RWPE2 (cell line): ENCODE measurements around the gene KCTD4.
A peak's percentile ranks its signal among the peaks of the same experiment; 100 is the strongest.

ENCODE experiments used
- ATAC-seq: fragments of 200-7000 bp; cut with Tn5 transposase; 3 replicates; pipeline ENCODE4 v1.9.1; 2021; ENCODE audit warnings: low read depth
- DNase-seq: peaks from one replicate; pipeline ENCODE4 v3.0.0-alpha.2; 2020; ENCODE audit warnings: low spot score
- H3K27ac ChIP-seq: fragments of 450-650 bp; 2 replicates; pipeline ENCODE4 v1.5.1; 2017; ENCODE audit warnings: mild to moderate bottlenecking; ENCODE audit not compliant: poor library complexity, severe bottlenecking
- H3K27me3 ChIP-seq: fragments of 250-450 bp; sonication (Bioruptor Pico); 2 replicates; pipeline ENCODE4 v1.5.1; 2021; ENCODE audit warnings: mild to moderate bottlenecking, moderate library complexity; ENCODE audit not compliant: insufficient read depth, poor library complexity, severe bottlenecking
- H3K36me3 ChIP-seq: fragments of 250-450 bp; sonication (Bioruptor Pico); 2 replicates; pipeline ENCODE4 v1.5.1; 2020; ENCODE audit warnings: low read depth, mild to moderate bottlenecking, moderate library complexity
- H3K4me1 ChIP-seq: fragments of 250-450 bp; sonication (Bioruptor Pico); 2 replicates; pipeline ENCODE4 v1.5.1; 2021; ENCODE audit warnings: mild to moderate bottlenecking, moderate library complexity; ENCODE audit not compliant: insufficient read depth, poor library complexity, severe bottlenecking
- H3K4me3 ChIP-seq: fragments of 250-450 bp; sonication (Bioruptor Pico); 2 replicates; pipeline ENCODE4 v1.5.1; 2021; ENCODE audit warnings: mild to moderate bottlenecking, moderate library complexity; ENCODE audit not compliant: severe bottlenecking
- H3K9me3 ChIP-seq: fragments of 250-450 bp; sonication (Bioruptor Pico); 2 replicates; pipeline ENCODE4 v1.5.1; 2021; ENCODE audit warnings: mild to moderate bottlenecking, moderate library complexity; ENCODE audit not compliant: severe bottlenecking
- TF ChIP-seq, protein P1 (sequence below): fragments of 450-650 bp; IDR thresholded peaks from one replicate; pipeline ENCODE4 v1.5.1; 2017; ENCODE audit warnings: mild to moderate bottlenecking, moderate library complexity; ENCODE audit not compliant: poor library complexity, severe bottlenecking

Gene KCTD4

DNA sequence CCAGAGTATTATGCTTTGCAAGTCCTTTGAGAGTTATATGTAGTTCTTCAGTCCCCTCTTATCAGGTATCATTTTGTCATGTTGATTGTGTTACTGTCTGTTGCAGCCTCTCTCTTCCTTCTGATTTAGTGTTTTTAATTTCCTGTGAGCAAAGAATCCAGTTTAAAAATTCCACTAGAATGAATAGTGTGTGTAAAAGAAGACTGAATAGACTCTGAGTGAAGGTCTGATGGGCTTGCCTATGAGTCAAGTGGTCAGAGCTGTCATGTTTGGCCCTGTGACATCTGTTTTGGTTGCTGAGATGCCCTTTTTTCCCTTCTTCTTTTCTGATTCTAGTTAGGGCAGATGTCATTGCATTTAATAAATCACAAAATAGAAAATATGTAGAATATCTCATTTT, 23.3 kb upstream of the KCTD4 start:
- ATAC-seq, result no peak
- Histone ChIP-seq H3K9me3 (no peaks in the 10 kb centered on the region), H3K27me3 (no peaks in the 10 kb centered on the region), H3K36me3 (no peaks in the 10 kb centered on the region), H3K27ac (peak overlapping the region; percentile 5), H3K4me1 (peaks cover 21% of the 10 kb centered on the region), H3K4me3 (no peak overlapping the region)
- DNase-seq, result no peak
- TF ChIP-seq, protein P1, sequence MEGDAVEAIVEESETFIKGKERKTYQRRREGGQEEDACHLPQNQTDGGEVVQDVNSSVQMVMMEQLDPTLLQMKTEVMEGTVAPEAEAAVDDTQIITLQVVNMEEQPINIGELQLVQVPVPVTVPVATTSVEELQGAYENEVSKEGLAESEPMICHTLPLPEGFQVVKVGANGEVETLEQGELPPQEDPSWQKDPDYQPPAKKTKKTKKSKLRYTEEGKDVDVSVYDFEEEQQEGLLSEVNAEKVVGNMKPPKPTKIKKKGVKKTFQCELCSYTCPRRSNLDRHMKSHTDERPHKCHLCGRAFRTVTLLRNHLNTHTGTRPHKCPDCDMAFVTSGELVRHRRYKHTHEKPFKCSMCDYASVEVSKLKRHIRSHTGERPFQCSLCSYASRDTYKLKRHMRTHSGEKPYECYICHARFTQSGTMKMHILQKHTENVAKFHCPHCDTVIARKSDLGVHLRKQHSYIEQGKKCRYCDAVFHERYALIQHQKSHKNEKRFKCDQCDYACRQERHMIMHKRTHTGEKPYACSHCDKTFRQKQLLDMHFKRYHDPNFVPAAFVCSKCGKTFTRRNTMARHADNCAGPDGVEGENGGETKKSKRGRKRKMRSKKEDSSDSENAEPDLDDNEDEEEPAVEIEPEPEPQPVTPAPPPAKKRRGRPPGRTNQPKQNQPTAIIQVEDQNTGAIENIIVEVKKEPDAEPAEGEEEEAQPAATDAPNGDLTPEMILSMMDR, result no peak

GRCh38 chr13:45222919-45223318, 22.1 kb upstream of the KCTD4 start:
- no peak for ATAC-seq
- Histone ChIP-seq H3K36me3 (no peaks in the 10 kb centered on the region), H3K27ac (peak overlapping the region; percentile 96)

DNA sequence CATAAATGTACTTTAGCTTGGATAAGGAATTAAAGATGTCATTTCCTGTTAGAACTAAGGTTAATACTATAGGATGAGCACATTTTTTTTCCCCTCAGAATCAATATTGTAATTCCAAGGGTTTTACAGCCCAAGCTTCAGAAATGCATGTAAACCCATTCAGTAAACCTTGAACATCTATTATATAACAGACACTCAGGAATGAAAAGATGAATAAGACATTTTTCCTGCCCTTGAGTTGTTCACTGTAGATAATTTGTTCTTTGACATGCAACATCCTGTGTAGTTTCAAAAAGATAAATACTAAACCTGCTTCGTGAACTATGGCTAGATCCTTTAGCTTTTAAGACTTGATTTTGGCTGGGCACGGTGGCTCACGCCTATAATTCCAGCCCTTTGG, 21.7 kb upstream of the KCTD4 start:
- no peaks in the 10 kb centered on the region for H3K9me3 ChIP-seq
- DNase-seq (no peak), ATAC-seq (no peak)
- H3K36me3 ChIP-seq, result no peaks in the 10 kb centered on the region
- TF ChIP-seq, protein P1, result no peak
- H3K4me1 ChIP-seq, result peaks cover 35% of the 10 kb centered on the region
- no peak overlapping the region for H3K4me3 ChIP-seq
- H3K27me3 ChIP-seq, result no peaks in the 10 kb centered on the region
- H3K27ac ChIP-seq, result peak overlapping the region; percentile 96

More at GRCh38 chr13:45222919-45223318, 22.1 kb upstream of the KCTD4 start:
- no peaks in the 10 kb centered on the region for H3K27me3 ChIP-seq
- TF ChIP-seq, protein P1, result no peak
- H3K4me1 ChIP-seq, result peaks cover 31% of the 10 kb centered on the region
- H3K4me3 ChIP-seq, result no peak overlapping the region
- H3K9me3 ChIP-seq, result no peaks in the 10 kb centered on the region
- DNase-seq, result no peak

GRCh38 chr13:45220403-45220802, 19.6 kb upstream of the KCTD4 start:
- DNase-seq, result no peak
- TF ChIP-seq, protein P1, result no peak
- H3K27ac ChIP-seq, result peak overlapping the region; percentile 96
- no peaks in the 10 kb centered on the region for H3K9me3 ChIP-seq
- H3K4me3 ChIP-seq, result no peak overlapping the region
- no peak for ATAC-seq
- H3K36me3 ChIP-seq, result no peaks in the 10 kb centered on the region
- H3K4me1 ChIP-seq, result peaks cover 38% of the 10 kb centered on the region
- H3K27me3 ChIP-seq, result no peaks in the 10 kb centered on the region

DNA sequence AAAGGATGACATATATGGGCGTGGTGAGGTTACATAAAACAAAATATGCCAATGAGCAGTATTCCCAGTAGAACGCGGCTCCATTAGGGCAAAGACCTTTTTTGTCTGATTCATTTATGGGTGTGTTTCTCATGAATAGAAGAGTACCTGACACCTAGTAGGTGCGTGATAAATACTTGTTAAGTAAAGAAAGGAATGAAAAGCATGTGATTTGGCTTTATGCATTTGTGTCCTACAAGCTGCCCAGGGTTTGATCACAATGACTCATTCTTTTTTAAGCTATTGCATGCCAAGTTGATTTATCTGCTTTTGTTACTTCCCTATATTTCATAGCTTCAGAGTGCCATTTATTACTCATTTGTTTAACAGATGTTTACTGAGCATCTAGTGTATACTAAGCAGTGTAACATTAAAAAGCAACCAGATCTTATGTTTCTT, 19.1 kb upstream of the KCTD4 start:
- Histone ChIP-seq H3K9me3 (no peaks in the 10 kb centered on the region), H3K4me1 (peaks cover 42% of the 10 kb centered on the region), H3K36me3 (no peaks in the 10 kb centered on the region), H3K27ac (peak overlapping the region; percentile 96), H3K4me3 (no peak overlapping the region), H3K27me3 (no peaks in the 10 kb centered on the region)
- TF ChIP-seq, protein P1, result no peak
- DNase-seq, result no peak
- peak; percentile 96 for ATAC-seq
